ENCODE data around the gene SCN4A.
"Not testable (repeated sequence)": the region's sequence is repeated elsewhere in the genome, so short reads cannot be mapped to it uniquely, and the experiment has no call there.

SCN4A gene

DNA sequence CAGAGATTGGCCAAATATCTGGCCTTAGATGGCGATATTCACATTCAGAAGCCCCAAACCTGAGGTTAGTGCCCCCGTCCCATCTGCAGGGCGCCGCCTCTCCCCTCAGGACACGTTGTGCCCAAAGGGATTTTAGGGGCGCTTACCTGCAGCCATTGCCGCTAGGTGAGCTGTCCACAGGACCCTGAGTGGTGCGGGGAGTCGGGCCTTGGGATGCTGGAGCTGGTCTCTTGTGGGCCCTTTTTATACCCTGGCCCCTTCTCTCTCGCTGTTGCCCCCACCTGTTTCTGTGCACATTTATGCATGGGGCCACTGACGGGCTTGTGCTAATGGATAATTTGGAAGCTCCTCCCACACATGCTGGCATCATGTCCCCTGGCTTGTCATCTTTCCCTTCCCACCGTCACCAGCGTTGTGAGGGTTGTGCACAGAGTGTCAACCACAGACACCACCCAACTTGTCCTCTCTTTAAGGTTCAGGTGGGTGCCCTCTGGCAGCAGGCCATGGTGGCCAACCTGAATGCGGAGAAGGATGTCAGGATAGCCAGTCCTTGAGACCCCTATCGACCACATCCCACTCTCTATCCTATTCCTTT is 61.6 kb downstream of the SCN4A start, which contains the start of gene CSHL1:
TSS of gene CSHL1 (minus strand) at position 218 of the 595 bp plus-strand sequence. CDS start at position 156, 62 bp downstream.
- FAIRE-seq = no peak

DNA sequence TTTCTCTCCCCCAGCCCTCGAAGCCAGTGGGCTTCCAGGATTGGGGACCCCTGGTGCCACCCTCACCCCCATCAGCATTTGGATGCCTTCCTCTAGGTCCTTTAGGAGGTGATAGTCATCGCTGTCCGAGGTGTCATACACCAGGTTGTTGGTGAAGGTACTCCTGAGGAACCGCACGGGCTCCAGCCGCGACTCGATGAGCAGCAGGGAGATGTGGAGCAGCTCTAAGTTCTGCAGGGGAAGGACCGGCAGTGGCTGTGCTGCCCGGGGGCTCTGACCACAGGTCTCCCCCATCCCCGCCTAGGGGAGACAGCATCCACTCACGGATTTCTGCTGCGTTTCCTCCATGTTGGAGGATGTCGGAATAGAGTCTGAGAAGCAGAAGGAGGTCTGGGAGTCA is 62.6 kb downstream of the SCN4A start:
- no peak for FAIRE-seq

DNA sequence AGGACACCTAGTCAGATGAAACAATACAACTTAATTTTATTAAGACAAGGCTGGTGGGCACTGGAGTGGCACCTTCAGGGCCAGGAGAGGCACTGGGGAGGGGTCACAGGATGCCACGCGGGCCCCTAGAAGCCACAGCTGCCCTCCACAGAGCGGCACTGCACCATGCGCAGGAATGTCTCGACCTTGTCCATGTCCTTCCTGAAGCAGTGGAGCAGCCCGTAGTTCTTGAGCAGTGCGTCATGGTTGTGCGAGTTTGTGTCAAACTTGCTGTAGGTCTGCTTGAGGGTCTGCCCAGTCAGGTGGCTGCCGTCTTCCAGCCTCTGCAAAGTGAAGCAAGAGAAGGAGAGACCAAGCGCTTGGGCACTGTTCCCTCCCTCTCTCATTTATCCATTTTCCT is 63.1 kb downstream of the SCN4A start:
- FAIRE-seq = not testable (repeated sequence)

DNA sequence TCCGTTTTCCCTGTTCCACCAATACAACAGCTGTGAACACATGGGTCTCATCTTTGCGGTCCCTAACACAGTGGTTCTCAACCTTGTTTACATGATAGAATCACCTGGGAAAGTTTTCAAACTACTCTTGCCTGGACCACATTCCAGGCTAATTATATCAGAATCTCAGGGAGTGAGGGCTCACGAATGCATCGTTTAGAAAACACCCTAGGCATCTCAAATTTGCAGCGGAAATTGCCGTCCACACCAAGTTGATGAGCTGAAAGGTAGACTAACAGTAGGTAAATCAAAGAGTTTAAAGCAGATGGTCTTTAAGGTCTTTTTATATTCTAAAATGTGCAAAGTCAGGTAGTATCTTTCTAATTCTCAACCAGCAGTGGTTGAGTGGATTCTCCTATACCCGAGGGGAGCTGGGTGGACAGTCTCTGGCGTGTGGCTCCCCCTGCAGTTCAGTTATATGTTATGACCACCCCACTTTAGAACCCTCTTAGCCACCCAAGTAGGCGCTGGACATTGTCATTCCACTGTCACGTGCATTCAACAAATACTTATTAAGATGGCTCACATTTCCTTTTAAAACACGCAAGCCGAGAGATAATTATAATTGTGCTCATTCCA is 65.4 kb downstream of the SCN4A start:
- FAIRE-seq = not testable (repeated sequence)

DNA sequence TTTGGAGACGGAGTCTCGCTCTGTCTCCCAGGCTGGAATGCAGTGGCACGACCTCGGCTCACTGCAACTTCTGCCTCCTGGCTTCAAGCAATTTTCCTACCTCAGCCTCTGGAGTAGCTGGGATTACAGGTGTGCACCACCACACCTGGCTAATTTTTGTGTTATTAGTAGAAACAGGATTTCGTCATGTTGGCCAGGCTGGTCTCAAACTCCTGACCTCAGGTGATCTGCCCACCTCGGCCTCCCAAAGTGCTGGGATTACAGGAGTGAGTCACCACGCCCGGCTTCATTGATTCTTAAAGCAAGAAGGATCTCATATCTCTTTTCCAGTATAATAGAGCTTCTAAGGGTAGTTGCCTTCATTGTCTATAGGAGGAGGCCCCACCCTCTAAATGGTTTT is 67.9 kb downstream of the SCN4A start:
- not testable (repeated sequence) for FAIRE-seq

DNA sequence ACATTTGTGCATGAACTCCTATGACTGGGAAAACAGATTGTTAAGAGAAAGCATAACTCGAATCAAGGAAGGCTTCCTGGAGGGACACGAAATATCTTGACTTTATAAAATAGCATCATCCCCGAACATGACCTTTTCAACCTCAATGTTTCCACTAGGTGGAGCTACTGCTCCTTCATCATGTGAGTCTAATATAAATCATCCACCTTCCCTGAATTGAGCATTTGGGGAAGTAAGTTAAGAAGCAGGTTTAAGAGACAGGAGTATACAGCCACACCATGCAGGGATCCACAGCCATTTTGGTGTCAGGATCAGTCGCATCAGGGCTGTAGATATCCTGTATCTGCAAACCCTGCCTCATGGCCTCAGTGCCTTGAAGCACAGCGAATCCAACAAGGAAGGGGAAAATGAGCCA is 68.9 kb downstream of the SCN4A start:
- FAIRE-seq = peak; percentile 33

DNA sequence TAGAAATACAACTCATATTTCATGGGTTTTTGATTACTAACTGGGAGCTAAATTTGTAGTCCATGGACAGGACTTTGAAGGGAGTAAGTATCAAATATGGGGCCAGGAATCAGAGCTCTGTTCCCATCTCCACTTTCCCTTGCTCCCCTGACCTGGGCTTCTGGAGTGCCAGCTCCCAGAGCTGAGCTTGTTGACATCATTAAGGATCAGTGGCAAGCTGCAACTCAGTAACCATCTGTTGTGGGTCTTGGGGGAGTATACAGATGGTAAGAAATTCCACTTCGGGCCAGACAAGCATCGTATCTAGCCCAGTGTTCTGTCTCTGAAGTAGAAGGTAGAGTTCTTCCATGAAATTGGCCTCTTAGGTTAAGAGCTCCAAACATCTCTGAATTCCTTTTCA is 70.7 kb downstream of the SCN4A start:
- FAIRE-seq = not testable (repeated sequence)

DNA sequence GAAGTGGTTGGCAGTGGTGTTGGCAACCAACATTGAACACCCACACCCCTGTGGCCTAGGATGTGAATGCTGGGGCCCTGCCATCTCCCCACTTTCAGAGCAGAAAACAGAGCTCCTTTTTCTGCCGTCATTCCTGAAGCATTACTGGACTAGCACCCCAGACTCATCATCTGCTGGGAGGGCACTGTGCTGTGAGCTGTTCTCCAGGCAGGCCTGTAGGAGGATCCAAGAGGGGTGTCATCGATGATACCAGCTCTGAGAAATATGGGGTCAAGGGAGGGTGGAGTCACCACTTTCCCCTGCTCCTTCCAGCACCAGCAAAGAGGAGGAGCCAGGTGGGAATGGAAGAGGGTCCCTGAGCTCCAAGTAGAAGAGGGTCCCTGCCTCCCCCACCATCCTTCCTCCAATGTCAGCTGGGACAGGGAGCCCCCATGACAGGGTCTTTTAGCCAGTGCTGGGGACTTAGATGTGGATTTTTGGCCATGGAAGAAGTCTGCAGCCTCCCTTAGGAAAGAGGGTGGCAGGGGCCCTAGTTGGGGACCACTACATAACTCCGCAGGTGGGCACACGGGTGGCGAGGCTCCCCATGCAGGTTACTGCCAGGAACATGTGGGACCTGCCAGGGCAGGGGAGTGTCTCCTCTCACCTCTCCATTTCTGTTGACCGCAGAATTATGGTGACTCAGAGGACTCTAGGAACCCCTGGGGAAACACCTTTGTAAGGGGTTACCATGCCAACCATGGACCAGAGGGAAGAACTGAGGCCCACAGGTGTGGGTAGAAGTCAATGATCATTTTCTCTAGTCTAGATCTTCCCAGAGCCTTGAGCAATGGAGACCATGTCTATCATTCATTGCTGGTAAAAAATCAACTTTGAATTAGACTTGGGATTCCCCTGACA is 73.6 kb downstream of the SCN4A start:
- not testable (repeated sequence) for FAIRE-seq

DNA sequence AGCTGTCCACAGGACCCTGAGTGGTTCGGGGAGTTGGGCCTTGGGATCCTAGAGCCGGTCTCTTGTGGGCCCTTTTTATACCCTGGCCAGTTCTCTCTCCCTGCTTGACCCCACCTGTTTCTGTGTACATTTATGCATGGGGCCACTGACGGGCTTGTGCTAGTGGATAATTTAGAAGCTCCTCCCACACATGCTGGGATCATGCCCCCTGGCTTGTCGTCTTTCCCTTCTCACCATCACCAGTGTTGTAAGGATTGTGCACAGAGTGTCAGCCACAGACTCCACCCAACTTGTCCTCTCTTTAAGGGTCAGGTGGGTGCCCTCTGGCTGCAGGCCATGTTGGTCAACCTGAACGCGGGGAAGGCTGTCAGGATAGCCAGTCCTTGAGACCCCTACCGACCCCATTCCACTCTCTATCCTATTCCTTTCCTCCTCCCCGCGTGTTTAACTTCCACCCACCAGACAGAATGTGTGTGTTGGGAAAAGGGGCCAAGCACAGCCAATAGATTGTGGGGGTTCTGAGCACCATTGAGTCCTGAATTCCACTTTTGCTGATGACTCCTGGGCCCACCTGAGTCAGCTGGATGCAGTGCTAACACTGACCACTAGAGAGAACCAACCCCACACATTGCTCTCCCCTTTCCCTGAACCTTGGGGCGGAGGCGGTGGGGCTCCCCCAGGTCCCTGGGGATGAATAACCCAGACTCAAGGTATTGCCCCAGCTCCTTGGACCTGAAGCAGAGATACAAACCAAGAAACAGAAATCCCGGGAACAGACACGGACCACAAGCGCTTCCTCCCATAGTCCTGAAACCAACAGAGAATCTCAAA is 76.0 kb downstream of the SCN4A start, which contains the start of gene CSH1:
TSS of gene CSH1 (minus strand) at position 51 of the 831 bp plus-strand sequence. CDS start 63 bp downstream, outside the sequence.
- not testable (repeated sequence) for FAIRE-seq

DNA sequence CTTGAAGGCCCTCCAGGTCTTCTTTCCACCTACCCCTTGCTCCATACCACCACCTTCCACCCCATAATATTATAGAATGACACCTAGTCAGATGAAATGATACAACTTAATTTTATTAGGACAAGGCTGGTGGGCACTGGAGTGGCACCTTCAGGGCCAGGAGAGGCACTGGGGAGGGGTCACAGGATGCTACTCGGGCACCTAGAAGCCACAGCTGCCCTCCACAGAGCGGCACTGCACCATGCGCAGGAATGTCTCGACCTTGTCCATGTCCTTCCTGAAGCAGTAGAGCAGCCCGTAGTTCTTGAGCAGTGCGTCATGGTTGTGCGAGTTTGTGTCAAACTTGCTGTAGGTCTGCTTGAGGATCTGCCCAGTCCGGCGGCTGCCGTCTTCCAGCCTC is 77.9 kb downstream of the SCN4A start:
- FAIRE-seq = not testable (repeated sequence)

DNA sequence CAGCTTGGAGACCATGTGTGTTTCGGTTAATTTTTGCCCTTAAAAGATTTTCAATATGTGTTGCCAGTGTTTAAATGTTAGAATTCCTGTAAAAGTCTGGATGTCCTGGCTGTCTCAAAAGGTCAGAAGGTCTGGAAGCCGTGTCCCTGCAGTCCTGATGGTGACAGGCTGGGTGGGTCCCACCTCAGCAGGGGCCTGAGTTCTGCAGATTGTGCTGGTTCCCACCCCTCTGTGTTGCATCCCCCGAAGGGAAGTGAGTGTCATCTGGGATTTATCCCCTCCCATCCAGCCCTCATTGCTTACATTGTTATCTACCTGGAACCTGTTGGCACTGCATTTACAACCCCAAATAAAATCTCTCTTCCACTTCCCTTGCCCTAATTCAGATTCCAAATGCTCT is 78.7 kb downstream of the SCN4A start:
- not testable (repeated sequence) for FAIRE-seq

DNA sequence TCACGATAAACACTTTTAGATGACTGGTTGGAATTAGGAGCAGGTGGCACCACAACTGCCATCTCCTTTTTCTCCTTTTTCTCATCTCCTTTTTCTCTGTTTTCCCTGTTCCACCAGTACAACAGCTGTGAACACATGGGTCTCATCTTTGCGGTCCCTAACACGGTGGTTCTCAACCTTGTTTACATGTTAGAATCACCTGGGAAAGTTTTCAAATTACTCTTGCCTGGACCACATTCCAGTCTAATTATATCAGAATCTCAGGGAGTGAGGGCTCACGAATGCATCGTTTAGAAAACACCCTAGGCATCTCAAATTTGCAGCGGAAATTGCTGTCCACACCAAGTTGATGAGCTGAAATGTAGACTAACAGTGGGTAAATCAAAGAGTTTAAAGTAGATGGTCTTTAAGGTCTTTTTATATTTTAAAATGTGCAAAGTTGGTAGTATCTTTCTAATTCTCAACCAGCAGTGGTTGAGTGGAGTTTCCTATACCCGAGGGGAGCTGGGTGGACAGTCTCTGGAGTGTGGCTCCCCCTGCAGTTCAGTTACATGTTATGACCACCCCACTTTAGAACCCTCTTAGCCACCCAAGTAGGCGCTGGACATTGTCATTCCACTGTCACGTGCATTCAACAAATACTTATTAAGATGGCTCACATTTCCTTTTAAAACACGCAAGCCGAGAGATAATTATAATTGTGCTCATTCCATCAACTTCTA is 80.2 kb downstream of the SCN4A start:
- FAIRE-seq = not testable (repeated sequence)

DNA sequence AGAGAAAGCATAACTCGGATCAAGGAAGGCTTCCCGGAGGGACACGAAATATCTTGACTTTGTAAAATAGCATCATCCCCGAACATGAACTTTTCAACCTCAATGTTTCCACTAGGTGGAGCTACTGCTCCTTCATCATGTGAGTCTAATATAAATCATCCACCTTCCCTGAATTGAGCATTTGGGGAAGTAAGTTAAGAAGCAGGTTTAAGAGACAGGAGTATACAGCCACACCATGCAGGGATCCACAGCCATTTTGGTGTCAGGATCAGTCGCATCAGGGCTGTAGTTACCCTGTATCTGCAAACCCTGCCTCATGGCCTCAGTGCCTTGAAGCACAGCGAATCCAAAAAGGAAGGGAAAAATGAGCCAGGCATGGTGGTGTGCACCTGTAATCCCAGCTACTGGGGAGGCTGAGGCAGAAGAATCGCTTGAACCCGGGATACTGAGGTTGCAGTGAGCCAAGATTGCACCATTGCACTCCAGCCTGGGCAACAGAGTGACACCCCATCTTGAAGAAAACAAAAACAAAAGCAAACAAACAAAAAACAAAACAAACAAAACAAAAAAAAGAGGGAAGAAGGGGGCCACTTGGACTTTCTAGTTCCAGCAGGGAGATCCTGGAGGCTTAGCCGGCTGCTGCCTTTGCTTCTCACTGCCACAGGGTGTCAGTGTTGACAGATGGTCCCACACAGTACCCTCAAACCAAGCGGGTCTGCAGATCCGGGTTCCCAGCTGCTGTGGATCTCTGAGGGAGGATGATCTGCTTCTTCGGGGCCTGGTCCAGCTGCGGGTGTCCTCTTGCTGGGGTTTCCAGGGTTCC is 83.5 kb downstream of the SCN4A start:
- peak; percentile 8 for FAIRE-seq
